IPS DF 4.7 (cell line): ENCODE data around the gene EML4.
A peak's percentile ranks its signal among the peaks of the same experiment; 100 is the strongest.

Source experiments
- DNase-seq: peaks from one replicate; pipeline ENCODE4 v3.0.0-alpha.2; 2013; ENCODE audit warnings: low spot score; ENCODE audit errors: extremely low read depth

EML4 gene

GRCh38 chr2:42224422-42225067, 55.4 kb downstream of the EML4 start:
- no peak for DNase-seq

DNA sequence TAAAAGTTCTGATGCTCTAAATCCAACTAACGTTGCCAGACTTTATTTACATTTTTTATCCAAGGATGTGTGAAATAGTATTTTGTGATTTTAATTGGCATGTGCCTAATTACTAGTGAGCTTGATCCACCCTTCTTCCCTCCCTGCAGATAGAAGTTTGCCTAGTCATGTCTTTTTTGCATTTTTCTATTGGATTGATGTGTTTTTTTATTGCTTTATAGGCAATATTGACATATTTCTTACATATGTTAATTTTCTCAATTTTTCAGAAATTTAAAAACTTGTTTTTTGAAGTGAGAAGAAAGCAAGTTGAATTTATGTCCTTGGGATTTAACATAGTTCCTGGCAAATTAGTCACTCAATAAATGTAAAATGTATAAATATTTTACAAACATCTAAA, 56.4 kb downstream of the EML4 start:
- no peak for DNase-seq

DNA sequence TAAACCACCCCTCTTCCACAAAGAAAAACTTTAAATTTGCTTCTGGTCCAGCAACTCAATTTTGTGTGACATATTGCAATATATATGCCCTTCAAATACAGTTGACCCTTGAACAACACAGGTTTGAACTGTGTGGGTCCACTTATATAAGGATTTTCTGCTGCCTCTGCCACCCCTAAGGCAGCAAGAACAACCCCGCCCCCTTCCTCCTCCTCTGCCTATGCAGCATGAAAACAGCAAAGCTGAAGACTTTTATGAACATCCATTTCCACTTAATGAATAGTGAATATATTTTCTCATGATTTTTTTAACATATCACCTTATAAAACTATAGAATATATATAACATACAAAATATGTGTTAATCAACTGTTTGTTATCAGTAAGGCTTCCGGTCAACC, 58.3 kb downstream of the EML4 start:
- no peak for DNase-seq

DNA sequence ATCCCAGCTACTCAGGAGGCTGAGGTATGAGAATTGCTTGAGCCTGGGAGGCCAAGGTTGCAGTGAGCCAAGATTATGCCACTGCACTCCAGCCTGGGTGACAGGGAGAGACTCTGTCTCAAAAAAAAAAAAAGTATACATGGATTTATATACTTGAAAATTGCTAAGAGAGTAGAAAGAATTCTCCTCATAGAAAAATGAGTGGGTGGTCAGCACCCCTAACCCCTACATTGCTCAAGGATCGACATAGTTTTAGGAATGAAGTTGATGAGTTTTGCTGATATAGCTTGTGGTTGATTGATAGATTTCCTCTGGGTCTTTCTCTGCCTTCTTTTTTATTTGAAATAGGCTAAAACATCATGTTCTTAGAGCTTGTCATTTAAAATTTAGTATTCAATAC, 58.9 kb downstream of the EML4 start:
- no peak for DNase-seq

DNA sequence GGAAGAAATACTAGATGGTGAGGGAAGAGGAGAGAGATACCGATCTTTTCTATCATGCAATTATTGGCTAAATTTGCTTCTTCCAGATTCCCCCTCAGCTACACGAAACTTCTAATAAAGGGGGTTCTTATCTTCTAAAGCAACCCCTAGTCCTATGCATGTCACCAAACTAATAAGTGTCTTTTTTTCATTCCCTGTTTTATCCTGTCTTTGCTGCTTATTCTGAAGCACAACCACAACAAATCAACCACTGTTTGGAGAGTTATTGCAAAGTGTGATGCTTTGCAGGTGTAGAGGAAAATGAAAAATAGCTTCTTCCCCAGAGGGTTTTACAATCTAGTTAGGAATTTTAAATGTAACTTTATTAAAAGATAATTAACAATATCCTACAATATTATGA, 60.8 kb downstream of the EML4 start:
- no peak for DNase-seq

DNA sequence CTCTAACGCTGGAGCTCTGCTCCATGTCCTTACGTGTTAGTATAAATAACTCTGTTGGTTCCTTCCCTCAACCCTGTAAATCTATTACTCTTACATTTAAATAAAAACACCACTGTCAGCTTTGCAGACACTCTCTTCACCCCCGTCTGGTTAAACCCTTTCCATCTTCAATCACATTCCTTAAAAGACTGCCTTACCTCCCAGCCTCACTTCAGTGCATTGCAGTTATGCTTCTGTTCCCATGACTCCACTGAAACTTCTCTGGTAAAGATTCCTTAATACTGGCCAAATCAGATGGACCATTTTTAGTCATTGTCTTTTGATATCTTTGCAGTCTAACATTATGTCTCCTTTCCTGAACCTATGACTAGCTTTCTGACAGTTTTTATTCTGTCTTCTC, 61.7 kb downstream of the EML4 start:
- DNase-seq: no peak

DNA sequence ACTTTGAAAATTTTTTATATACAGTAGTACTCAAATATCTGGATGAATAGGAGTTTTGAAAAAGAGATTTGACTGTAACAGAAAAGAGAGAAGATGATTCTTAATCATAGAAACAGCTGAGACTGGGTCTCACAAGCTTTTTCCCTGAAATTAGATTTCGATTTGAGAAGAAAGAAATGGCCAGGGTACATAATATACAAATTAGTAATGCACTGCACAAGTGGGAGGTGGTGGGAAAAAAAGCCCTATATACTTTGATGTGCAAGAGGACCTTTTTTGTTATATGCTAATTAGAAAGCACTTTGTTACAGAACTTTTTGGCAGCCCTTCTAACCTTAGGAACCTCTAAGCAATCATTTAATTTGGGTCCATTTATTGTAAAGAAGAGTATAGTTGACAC, 62.9 kb downstream of the EML4 start:
- DNase-seq: no peak

DNA sequence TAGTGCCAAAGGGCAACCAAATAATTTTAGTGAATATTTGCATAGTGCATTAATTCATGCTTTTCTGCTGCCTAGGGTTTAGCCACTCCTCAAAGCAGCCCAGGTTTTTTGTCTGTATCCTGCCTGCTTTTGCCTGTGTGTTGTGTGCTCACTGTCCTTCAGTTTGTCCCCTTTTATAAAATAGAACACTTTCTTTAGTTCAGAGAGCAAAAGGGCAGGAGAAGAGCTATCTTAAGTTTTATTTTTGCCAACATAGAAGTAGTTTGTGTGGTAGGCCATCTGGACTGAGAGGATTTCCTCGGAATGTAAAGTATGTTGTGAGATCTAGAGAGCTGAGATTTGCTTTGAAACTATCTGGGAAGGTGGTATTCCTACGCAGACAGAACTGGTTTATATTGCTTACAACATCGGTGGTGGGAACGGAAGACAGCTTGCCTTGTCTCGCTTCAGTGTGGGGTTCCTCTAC, 64.9 kb downstream of the EML4 start:
- DNase-seq: no peak

DNA sequence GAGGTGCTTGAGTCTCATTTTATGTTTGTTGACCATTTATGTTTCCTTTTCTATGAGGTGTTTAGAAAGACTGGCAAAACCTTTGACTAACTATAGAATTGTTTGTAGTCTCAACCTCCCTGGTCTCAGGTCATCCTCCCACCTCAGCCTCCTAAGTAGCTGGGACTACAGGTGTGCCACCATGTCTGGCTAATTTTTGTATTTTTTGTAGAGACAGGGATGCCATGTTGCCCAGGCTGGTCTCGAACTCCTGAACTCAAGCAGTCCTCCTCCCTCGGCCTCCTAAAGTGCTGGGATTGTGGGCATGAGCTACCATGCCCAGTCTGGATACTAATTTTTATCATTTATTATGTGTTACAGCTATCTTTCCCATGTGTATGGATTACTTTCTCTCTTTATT, 67.8 kb downstream of the EML4 start:
- DNase-seq: no peak

GRCh38 chr2:42238644-42239288, 69.6 kb downstream of the EML4 start:
- peak; percentile 14 for DNase-seq

DNA sequence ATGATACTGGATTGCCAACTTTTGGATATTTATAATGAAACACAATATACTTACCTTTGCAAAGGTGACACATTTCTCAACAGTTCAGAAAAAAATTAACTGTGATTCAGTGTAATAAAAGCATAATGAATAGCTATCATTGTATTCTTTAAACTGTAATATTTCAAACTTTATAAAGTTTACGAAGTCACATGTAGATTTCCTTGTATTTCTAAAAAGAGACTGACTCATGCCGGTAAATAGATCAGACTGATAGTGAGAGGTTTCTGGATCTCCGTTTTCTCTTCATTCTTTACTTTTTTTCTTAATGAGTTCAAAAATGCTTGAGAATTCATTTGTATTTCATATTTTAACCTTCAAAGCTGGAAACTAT, 70.1 kb downstream of the EML4 start:
- no peak for DNase-seq

GRCh38 chr2:42239811-42240210, 70.7 kb downstream of the EML4 start:
- DNase-seq: no peak

GRCh38 chr2:42241517-42241916, 72.4 kb downstream of the EML4 start:
- DNase-seq: no peak

GRCh38 chr2:42243297-42243696, 74.1 kb downstream of the EML4 start:
- no peak for DNase-seq

DNA sequence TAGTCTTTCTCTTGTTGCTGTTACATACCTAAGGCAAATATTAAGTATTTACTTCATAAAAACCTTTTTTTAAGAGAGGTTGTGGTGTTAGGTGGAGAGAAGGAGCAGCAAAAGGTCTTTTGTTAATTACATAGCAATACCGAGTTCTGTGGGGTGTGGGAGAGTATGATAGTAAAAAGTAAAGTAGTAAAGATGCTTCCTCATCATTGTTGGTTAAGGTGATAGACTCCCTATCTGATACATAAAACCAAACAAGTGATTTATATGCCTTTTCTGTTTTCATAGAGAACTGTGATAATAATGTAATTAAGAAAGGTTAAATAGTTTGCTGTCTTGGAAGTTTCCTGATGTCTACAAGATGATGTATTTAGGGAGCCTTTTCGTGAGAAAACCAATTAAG, 75.4 kb downstream of the EML4 start:
- no peak for DNase-seq

GRCh38 chr2:42245396-42245795, 76.2 kb downstream of the EML4 start:
- no peak for DNase-seq

DNA sequence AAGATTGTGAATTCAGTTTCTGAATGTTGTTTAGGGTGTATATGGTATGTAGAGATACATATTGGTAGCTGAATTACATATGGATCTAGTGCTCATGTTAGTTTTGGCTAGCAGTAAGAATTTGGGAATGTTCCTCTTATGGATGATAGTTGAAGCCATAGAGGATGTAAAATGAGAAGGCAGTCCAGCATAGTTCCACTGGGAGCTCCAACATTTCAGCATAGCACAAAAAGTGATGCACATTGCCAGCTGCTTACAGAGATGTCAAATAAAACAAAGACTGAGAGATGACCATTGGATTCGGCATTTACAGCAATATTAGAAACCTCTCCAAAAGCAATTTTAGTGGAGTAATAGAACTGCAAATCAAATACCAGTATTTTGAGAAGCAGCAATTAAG, 77.4 kb downstream of the EML4 start:
- DNase-seq: no peak

GRCh38 chr2:42248846-42249245, 79.7 kb downstream of the EML4 start:
- no peak for DNase-seq

DNA sequence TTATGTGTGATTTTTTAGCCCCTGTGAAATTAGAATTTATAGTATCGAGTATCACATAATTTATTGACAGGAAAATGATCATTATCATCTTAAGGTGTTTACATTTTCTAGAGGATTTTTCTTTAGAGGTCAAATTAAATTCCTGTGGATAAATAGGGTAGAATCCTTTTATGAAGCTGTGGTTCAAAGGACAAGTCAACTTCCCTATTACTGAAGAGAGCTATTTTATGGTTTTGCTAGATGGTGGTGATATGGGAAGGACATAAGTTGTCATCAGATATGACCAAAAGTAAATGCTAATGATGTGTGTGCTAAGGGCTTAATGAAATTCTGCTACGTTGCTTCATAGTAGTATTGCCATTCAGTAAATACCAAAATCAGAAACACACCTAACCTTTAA, 80.1 kb downstream of the EML4 start:
- DNase-seq: no peak

- no peak for DNase-seq
Observed at GRCh38 chr2:42249887-42250286, 80.7 kb downstream of the EML4 start.

GRCh38 chr2:42250925-42251324, 81.8 kb downstream of the EML4 start:
- DNase-seq: no peak

DNA sequence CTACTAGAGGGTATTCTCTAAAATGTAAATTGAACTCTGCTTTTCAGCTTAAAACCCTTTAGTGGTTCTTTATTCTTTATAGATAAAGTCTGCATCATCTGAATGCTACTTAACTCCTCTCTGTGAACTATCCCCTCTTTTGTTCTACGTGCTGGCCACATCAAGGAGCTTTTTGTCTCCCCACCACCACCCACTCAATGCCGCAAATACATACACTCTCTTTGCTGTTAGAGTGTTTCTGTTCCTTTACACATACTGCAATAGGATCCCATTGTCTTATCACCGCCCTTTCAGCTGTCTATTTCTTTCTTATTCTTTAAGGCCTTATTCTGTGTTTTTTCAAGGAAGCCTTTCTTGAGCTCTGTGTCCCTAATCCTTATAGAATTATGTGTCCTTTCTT, 83.3 kb downstream of the EML4 start:
- DNase-seq: no peak

DNA sequence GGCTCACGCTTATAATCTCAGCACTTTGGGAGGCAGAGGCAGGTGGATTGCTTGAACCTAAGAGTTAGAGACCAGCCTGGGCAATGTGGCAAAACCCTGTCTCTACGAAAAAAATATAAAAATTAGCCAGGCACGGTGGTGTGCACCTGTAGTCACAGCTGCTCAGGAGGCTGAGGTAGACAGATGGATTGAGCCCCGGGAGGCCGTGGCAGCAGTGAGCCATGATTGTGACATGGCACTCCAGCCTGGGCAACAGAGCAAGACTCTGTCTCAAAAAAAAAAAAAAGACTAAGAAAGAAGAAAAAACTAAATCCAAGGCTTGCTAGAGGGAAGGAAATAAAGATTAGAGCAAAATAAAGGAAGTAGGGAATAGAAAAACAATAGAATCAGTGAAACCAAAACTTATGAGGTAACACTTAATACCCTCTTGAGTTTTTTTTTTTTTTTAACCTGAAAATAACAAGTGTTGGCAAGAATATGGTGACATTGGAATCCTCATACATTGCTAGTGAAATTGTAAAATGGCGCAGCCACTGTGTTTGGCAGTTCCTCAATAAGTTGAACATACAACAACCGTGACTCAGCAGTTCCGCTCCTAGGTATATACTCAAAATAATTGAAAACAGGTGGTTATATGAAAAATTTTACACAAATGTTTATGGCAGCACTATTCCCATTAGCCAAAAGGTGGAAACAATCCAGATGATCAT, 85.2 kb downstream of the EML4 start:
- DNase-seq: no peak
